ENCODE measurements around the gene APMAP.

APMAP gene

DNA sequence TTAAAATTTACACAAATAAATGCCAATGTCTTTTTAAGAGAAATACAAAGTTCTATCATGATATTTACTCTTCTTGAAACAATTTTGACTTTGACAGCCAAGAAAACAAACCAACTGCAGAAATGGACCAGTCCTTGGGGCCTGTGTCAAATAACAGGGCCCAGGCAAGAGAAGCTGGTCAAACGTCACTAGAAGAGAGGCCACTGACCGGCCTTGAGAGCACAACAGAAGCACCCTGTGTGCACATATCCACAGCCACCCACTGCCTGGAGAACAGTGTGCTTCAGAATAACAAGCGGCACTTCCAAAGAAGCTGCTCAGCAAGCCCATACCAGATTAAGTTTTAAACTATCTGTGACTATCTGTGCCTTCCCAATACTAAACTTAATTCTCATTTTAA is 14.8 kb downstream of the APMAP start:
- no peaks in the 10 kb centered on the region for H3K9me2 ChIP-seq (replicated peaks; ENCODE audit: insufficient read depth, low read length)
- no peaks in the 10 kb centered on the region for H3F3A ChIP-seq (ENCODE audit: insufficient read depth, low read length)
- TF ChIP-seq CTCF (IDR thresholded peaks at IDR 0.05; ENCODE audit: low read length) (no peak), EZH2 (optimal IDR thresholded peaks at IDR 0.05; ENCODE audit: low read depth, low read length) (no peak), EZH2phosphoT487 (IDR thresholded peaks at IDR 0.05; ENCODE audit: low read length) (no peak)
- peaks cover 17% of the 10 kb centered on the region for H3K36me3 ChIP-seq (replicated peaks; ENCODE audit: insufficient read depth, low read length)
- H3K9ac ChIP-seq (ENCODE audit: low read length) = no peak overlapping the region
- H2AFZ ChIP-seq (ENCODE audit: low read length) = no peak overlapping the region
- H3K9me3 ChIP-seq (replicated peaks; ENCODE audit: insufficient read depth, low read length) = no peaks in the 10 kb centered on the region
- no peaks in the 10 kb centered on the region for H3K4me1 ChIP-seq (ENCODE audit: low read length)
- peaks cover 59% of the 10 kb centered on the region for H3K79me2 ChIP-seq (ENCODE audit: low read length)
- H3K27ac ChIP-seq (ENCODE audit: low read length) = no peak overlapping the region
- no peaks in the 10 kb centered on the region for H3K27me3 ChIP-seq (replicated peaks; ENCODE audit: insufficient read depth, low read length)
- no peak overlapping the region for H3K4me2 ChIP-seq (ENCODE audit: low read depth, low read length)
- no peaks in the 10 kb centered on the region for H4K20me1 ChIP-seq (ENCODE audit: insufficient read depth, low read length)
- DNase-seq = no peak
- no peak overlapping the region for H3K4me3 ChIP-seq (ENCODE audit: low read length)

- Histone ChIP-seq H3K36me3 (replicated peaks; ENCODE audit: insufficient read depth, low read length) (peaks cover 20% of the 10 kb centered on the region), H3K27me3 (replicated peaks; ENCODE audit: insufficient read depth, low read length) (no peaks in the 10 kb centered on the region), H3K27ac (ENCODE audit: low read length) (no peak overlapping the region), H3K9ac (ENCODE audit: low read length) (no peak overlapping the region), H2AFZ (ENCODE audit: low read length) (no peak overlapping the region), H3K9me3 (replicated peaks; ENCODE audit: insufficient read depth, low read length) (no peaks in the 10 kb centered on the region), H3K9me2 (replicated peaks; ENCODE audit: insufficient read depth, low read length) (no peaks in the 10 kb centered on the region), H4K20me1 (ENCODE audit: insufficient read depth, low read length) (no peaks in the 10 kb centered on the region), H3K4me1 (ENCODE audit: low read length) (no peaks in the 10 kb centered on the region), H3K79me2 (ENCODE audit: low read length) (peaks cover 54% of the 10 kb centered on the region), H3K4me2 (ENCODE audit: low read depth, low read length) (no peak overlapping the region), H3K4me3 (ENCODE audit: low read length) (no peak overlapping the region), H3F3A (ENCODE audit: insufficient read depth, low read length) (no peaks in the 10 kb centered on the region)
- no peak for TF ChIP-seq EZH2 (optimal IDR thresholded peaks at IDR 0.05; ENCODE audit: low read depth, low read length)
- no peak for TF ChIP-seq EZH2phosphoT487 (IDR thresholded peaks at IDR 0.05; ENCODE audit: low read length)
- TF ChIP-seq CTCF (IDR thresholded peaks at IDR 0.05; ENCODE audit: low read length) = no peak
- no peak for DNase-seq
Observed at GRCh38 chr20:24977336-24977735, 15.2 kb downstream of the APMAP start.

DNA sequence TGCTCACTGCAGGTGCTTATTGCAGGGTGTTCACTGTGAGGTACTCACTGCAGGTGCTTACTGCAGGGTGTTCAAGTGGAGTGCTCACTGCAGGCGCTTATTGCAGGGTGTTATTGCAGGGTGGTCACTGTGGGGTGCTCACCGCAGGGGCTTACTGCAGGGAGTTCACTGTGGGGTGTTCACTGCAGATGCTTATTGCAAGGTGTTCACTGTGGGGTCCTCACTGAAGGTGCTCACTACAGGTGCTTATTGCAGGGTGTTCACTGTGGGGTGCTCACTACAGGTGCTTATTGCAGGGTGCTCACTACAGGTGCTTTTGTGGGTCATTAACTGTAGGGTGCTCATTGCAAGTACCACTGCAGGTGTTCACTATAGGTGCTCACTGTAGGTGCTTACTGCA is 20.2 kb downstream of the APMAP start:
- no peaks in the 10 kb centered on the region for H3K9me2 ChIP-seq (replicated peaks; ENCODE audit: insufficient read depth, low read length)
- DNase-seq = no peak
- TF ChIP-seq CTCF (IDR thresholded peaks at IDR 0.05; ENCODE audit: low read length) (no peak), EZH2phosphoT487 (IDR thresholded peaks at IDR 0.05; ENCODE audit: low read length) (no peak), EZH2 (optimal IDR thresholded peaks at IDR 0.05; ENCODE audit: low read depth, low read length) (no peak)

More for the DNA sequence above, 20.2 kb downstream of the APMAP start:
- H3K9me3 ChIP-seq (replicated peaks; ENCODE audit: insufficient read depth, low read length) = no peaks in the 10 kb centered on the region
- H3K4me1 ChIP-seq (ENCODE audit: low read length) = no peaks in the 10 kb centered on the region
- H3K9ac ChIP-seq (ENCODE audit: low read length) = no peak overlapping the region
- no peak overlapping the region for H2AFZ ChIP-seq (ENCODE audit: low read length)
- H3K27ac ChIP-seq (ENCODE audit: low read length) = no peak overlapping the region
- no peaks in the 10 kb centered on the region for H3F3A ChIP-seq (ENCODE audit: insufficient read depth, low read length)
- H3K4me3 ChIP-seq (ENCODE audit: low read length) = no peak overlapping the region
- H3K4me2 ChIP-seq (ENCODE audit: low read depth, low read length) = no peak overlapping the region
- peaks cover 21% of the 10 kb centered on the region for H3K79me2 ChIP-seq (ENCODE audit: low read length)
- no peaks in the 10 kb centered on the region for H4K20me1 ChIP-seq (ENCODE audit: insufficient read depth, low read length)
- H3K27me3 ChIP-seq (replicated peaks; ENCODE audit: insufficient read depth, low read length) = no peaks in the 10 kb centered on the region
- H3K36me3 ChIP-seq (replicated peaks; ENCODE audit: insufficient read depth, low read length) = peaks cover 14% of the 10 kb centered on the region
